SK-N-SH (cell line): ENCODE data around the gene XXYLT1. TPM values are rescaled to one million over a fixed set of nuclear protein-coding genes. Genes with fewer than 3 reads are reported as not detected.

Source experiments
- CTCF ChIA-PET: fragments of 300-600, 350-600 bp; formaldehyde crosslinking; extraction: SDS; loops from one replicate; lab custom pipeline; 2021; lab: Yijun Ruan, JAX
- POLR2A ChIA-PET: fragments of 350-600 bp; sonication (Branson Sonifier 250); formaldehyde crosslinking; extraction: SDS; loops from one replicate; lab custom pipeline; 2020; ENCODE audit warnings: antibody characterized with exemption, inconsistent platforms; lab: Yijun Ruan, JAX
- DNase-seq: peaks from one replicate; pipeline ENCODE4 v3.0.0; 2012
- H2AFZ ChIP-seq: fragments of 200-600 bp; sonication (generic); 2 replicates; pipeline ENCODE4 v1.8.1; 2016; ENCODE audit warnings: antibody characterized with exemption, mild to moderate bottlenecking, low read depth
- H3F3A ChIP-seq: fragments of 200-600 bp; sonication (generic); replicated peaks from 2 replicates; pipeline ENCODE3; 2016; ENCODE audit warnings: antibody characterized with exemption, mild to moderate bottlenecking; ENCODE audit not compliant: insufficient read depth
- H3K27ac ChIP-seq, 2 experiments: fragments of 200-500 bp in 1 of 2; fragments of 200-600 bp in 1 of 2; sonication (Bioruptor generic) in 1 of 2; sonication (generic), shearing (Covaris generic) in 1 of 2; 2 replicates each; pipeline versions ENCODE4 v1.5.1 to v1.6.1; 2014 to 2016; ENCODE audit warnings: low read depth in 2 of 2, inconsistent platforms in 1 of 2, low read length in 1 of 2, mild to moderate bottlenecking in 1 of 2, mixed read lengths in 1 of 2
- H3K27me3 ChIP-seq: fragments of 200-600 bp; sonication (generic), shearing (Covaris generic); 2 replicates; pipeline ENCODE4 v1.6.1; 2016; ENCODE audit warnings: mixed run types; ENCODE audit not compliant: insufficient read depth
- H3K36me3 ChIP-seq, 2 experiments: fragments of 200-500 bp in 1 of 2; fragments of 200-600 bp in 1 of 2; sonication (Bioruptor generic) in 1 of 2; sonication (generic) in 1 of 2; replicated peaks in 1 of 2; 2 replicates each; pipeline versions ENCODE3 to v1.5.1; 2014 to 2016; ENCODE audit warnings: low read length in 1 of 2, mild to moderate bottlenecking in 1 of 2; ENCODE audit not compliant: insufficient read depth in 2 of 2, control insufficient read depth in 1 of 2
- H3K4me1 ChIP-seq, 2 experiments: fragments of 200-500 bp in 1 of 2; fragments of 200-600 bp in 1 of 2; sonication (Bioruptor generic) in 1 of 2; sonication (generic), shearing (Covaris generic) in 1 of 2; 2 replicates each; pipeline versions ENCODE4 v1.5.1 to v1.6.1; 2014 to 2016; ENCODE audit warnings: low read depth in 1 of 2, low read length in 1 of 2, mixed run types in 1 of 2; ENCODE audit not compliant: insufficient read depth in 2 of 2, control insufficient read depth in 1 of 2
- H3K4me2 ChIP-seq: fragments of 200-600 bp; sonication (generic), shearing (Covaris generic); 2 replicates; pipeline ENCODE4 v1.6.1; 2017; ENCODE audit warnings: mixed run types
- H3K4me3 ChIP-seq, 2 experiments: fragments of 200-500 bp in 1 of 2; fragments of 200-600 bp in 1 of 2; sonication (Bioruptor generic) in 1 of 2; sonication (generic), shearing (Covaris generic) in 1 of 2; 2 replicates each; pipeline versions ENCODE4 v1.5.1 to v1.8.1; 2014 to 2016; ENCODE audit warnings: low read depth in 2 of 2, inconsistent platforms in 1 of 2, low read length in 1 of 2, mild to moderate bottlenecking in 1 of 2, mixed read lengths in 1 of 2, moderate library complexity in 1 of 2
- H3K79me2 ChIP-seq: fragments of 200-600 bp; sonication (generic); 2 replicates; pipeline ENCODE4 v1.8.1; 2017; ENCODE audit warnings: mild to moderate bottlenecking; ENCODE audit not compliant: insufficient read depth
- H3K9ac ChIP-seq: fragments of 200-600 bp; sonication (generic); 2 replicates; pipeline ENCODE4 v1.6.1; 2017; ENCODE audit warnings: mixed run types
- H3K9me2 ChIP-seq: fragments of 200-600 bp; sonication (generic); 2 replicates; pipeline ENCODE4 v1.6.1; 2017; ENCODE audit warnings: mixed run types
- H3K9me3 ChIP-seq: fragments of 200-600 bp; sonication (generic); 2 replicates; pipeline ENCODE4 v1.6.1; 2017; ENCODE audit warnings: mixed run types, mild to moderate bottlenecking, moderate library complexity
- H4K20me1 ChIP-seq: fragments of 200-600 bp; sonication (generic); 2 replicates; pipeline ENCODE4 v1.6.1; 2017; ENCODE audit warnings: mild to moderate bottlenecking, mixed run types; ENCODE audit not compliant: insufficient read depth
- FOXM1 ChIP-seq: IDR thresholded peaks from 2 replicates; pipeline ENCODE4 v1.4.0; 2012; ENCODE audit warnings: low read depth, mild to moderate bottlenecking
- NFIC ChIP-seq: IDR thresholded peaks from 2 replicates; pipeline ENCODE4 v1.4.0; 2012; ENCODE audit warnings: borderline replicate concordance
- RAD21 ChIP-seq: IDR thresholded peaks from 2 replicates; pipeline ENCODE4 v1.6.1; 2012; ENCODE audit warnings: mild to moderate bottlenecking, low read length
- TEAD4 ChIP-seq: IDR thresholded peaks from 2 replicates; pipeline ENCODE4 v1.4.0; 2012; ENCODE audit warnings: mild to moderate bottlenecking, borderline replicate concordance; ENCODE audit not compliant: insufficient read depth
- WGBS: methylation state at CpG from one replicate; pipeline ENCODE4 v1.1.6; 2017; ENCODE audit warnings: low lambda C conversion rate; 5-methylcytosine and 5-hydroxymethylcytosine counted together
- polyA plus RNA-seq, 3 experiments: library from polyadenylated mRNA; depleted of rRNA; stranded (reverse); fragments of >200 nt; gene quantifications; 2 replicates each; pipeline ENCODE4 v1.2.3, GENCODE V29; 2012
- TF ChIP-seq, protein P1 (sequence below): IDR thresholded peaks from 2 replicates; pipeline ENCODE4 v1.6.1; 2012; ENCODE audit warnings: mild to moderate bottlenecking, low read depth, low read length, moderate library complexity

The XXYLT1 gene
- polyA plus RNA-seq, 1 of the 3 experiments (the other 2 are of a cell fraction) = 22.6 TPM

GRCh38 chr3:195114786-195115599 lies 156.0 kb downstream of the XXYLT1 start:
- Histone ChIP-seq H4K20me1 (no peaks in the 10 kb centered on the region), H3K79me2 (no peaks in the 10 kb centered on the region), H3K9me3 (no peaks in the 10 kb centered on the region), H3K27ac (no peak overlapping the region), H2AFZ (no peak overlapping the region), H3K9me2 (no peaks in the 10 kb centered on the region), H3K4me2 (no peak overlapping the region), H3K36me3 (no peaks in the 10 kb centered on the region), H3K4me3 (no peak overlapping the region), H3K9ac (no peak overlapping the region), H3F3A (no peaks in the 10 kb centered on the region), H3K27me3 (no peaks in the 10 kb centered on the region), H3K4me1 (peaks cover 5 to 11% of the 10 kb centered on the region in 2 experiments; a peak in 1 of 4 replicates)
- TF ChIP-seq NFIC (no peak), TEAD4 (no peak), RAD21 (no peak)
- TF ChIP-seq, protein P1, sequence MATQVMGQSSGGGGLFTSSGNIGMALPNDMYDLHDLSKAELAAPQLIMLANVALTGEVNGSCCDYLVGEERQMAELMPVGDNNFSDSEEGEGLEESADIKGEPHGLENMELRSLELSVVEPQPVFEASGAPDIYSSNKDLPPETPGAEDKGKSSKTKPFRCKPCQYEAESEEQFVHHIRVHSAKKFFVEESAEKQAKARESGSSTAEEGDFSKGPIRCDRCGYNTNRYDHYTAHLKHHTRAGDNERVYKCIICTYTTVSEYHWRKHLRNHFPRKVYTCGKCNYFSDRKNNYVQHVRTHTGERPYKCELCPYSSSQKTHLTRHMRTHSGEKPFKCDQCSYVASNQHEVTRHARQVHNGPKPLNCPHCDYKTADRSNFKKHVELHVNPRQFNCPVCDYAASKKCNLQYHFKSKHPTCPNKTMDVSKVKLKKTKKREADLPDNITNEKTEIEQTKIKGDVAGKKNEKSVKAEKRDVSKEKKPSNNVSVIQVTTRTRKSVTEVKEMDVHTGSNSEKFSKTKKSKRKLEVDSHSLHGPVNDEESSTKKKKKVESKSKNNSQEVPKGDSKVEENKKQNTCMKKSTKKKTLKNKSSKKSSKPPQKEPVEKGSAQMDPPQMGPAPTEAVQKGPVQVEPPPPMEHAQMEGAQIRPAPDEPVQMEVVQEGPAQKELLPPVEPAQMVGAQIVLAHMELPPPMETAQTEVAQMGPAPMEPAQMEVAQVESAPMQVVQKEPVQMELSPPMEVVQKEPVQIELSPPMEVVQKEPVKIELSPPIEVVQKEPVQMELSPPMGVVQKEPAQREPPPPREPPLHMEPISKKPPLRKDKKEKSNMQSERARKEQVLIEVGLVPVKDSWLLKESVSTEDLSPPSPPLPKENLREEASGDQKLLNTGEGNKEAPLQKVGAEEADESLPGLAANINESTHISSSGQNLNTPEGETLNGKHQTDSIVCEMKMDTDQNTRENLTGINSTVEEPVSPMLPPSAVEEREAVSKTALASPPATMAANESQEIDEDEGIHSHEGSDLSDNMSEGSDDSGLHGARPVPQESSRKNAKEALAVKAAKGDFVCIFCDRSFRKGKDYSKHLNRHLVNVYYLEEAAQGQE = no peak
- ChIA-PET POLR2A (no interaction called here), CTCF (interaction anchor here (1.1 to 3.0 kb wide), 5 partner anchors 8 to 432 kb away, joined by 3 to 27 read pairs (median 6); no protein-coding TSS in a partner anchor)
- 95% methylated on average over 26 of the region's 31 CpGs for WGBS
- no peak for DNase-seq

GRCh38 chr3:195113536-195114425 lies 157.2 kb downstream of the XXYLT1 start:
- Histone ChIP-seq H3K4me2 (no peak overlapping the region), H3K79me2 (no peaks in the 10 kb centered on the region), H2AFZ (no peak overlapping the region), H3K9me2 (no peaks in the 10 kb centered on the region), H3K4me3 (no peak overlapping the region), H3K36me3 (peaks cover 0 to 3% of the 10 kb centered on the region in 2 experiments), H3K27ac (no peak overlapping the region), H3K9ac (no peak overlapping the region), H3F3A (no peaks in the 10 kb centered on the region), H3K27me3 (no peaks in the 10 kb centered on the region), H4K20me1 (no peaks in the 10 kb centered on the region), H3K4me1 (peaks cover 5 to 11% of the 10 kb centered on the region in 2 experiments; a peak in 1 of 4 replicates), H3K9me3 (no peaks in the 10 kb centered on the region)
- TF ChIP-seq FOXM1 = no peak
- WGBS = 84% methylated on average over 11 of the region's 14 CpGs
- ChIA-PET POLR2A (no interaction called here), CTCF (interaction anchor here (0.6 to 3.0 kb wide), 8 partner anchors 7 to 431 kb away, joined by 3 to 27 read pairs (median 6); no protein-coding TSS in a partner anchor)
- DNase-seq = no peak
